Heart left ventricle (tissue), 13 donors: ENCODE measurements around the gene CCDC112.

Experiments used
- POLR2A ChIP-seq, 2 donors: fragments of 450-650 bp; IDR thresholded peaks; one replicate each; pipeline ENCODE4 v1.6.1; 2017; ENCODE audit warnings: antibody characterized with exemption in 2 of 2, mild to moderate bottlenecking in 2 of 2, moderate library complexity in 2 of 2
- TF ChIP-seq, protein P1 (sequence below), 12 donors: fragments of 200-600 bp; sonication (generic) in 4 of 12; IDR thresholded peaks; one replicate each; pipeline versions ENCODE4 v1.5.0 to v1.8.0; 2018 to 2022; ENCODE audit warnings: antibody characterized with exemption in 12 of 12, mild to moderate bottlenecking in 5 of 12
- donor health status: ischemic (EF 13 %, LVEDD 7.1; RV severe dilation, severe dysfunction).
- donor health status: DM: no; HTN: yes; CAD: no.
- donor health status: DM: no; HTN: no; CAD: no.
- donor health status: ischemic (EF 25% LVEDD 6.9; RV normal size, moderate dysfunction).
- donor health status: ischemic (EF 25% LVEDD 5.7; RV mildly dilated, moderate dysfunction).
- donor health status: ischemic (EF 35%, LVEDD 5.7; RV mildly dilated, moderate dysfunction).
- donor health status: nonischemic (EF 11% LVEDD 7.7; RV severe dilation, severe dysfunction).
- donor health status: DM: yes; HTN: yes; CAD: no.
- donor health status: PGD.
- donor health status: ischemic (EF 29% LVEDD 5.4; RV normal size, mild dysfunction).
- donor health status: nonischemic (EF 23%, LVEDD 6.1; RV moderate dilation, normal function).

DNA sequence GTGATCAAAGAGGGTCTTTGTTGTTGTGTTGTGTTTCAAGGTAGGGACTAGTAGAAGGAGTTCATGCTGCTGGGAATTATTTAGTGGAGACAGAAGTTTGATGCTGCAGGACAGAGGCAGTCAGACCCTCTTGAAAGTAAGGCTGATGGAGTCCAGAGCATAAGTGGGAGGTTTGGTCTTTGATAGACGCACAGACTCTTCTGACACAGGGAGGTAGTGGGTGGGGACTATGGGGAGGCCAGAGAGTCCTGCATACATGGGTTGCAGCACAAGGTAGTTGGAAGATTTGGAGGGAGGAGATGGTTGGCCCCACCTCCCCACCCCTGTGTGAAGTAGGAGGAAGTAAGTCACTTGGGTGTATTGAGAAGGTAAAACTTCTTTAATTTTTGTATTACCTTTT is 2.4 kb upstream of the CCDC112 start:
- no peak for TF ChIP-seq POLR2A (IDR thresholded peaks at IDR 0.05)
- TF ChIP-seq, protein P1, sequence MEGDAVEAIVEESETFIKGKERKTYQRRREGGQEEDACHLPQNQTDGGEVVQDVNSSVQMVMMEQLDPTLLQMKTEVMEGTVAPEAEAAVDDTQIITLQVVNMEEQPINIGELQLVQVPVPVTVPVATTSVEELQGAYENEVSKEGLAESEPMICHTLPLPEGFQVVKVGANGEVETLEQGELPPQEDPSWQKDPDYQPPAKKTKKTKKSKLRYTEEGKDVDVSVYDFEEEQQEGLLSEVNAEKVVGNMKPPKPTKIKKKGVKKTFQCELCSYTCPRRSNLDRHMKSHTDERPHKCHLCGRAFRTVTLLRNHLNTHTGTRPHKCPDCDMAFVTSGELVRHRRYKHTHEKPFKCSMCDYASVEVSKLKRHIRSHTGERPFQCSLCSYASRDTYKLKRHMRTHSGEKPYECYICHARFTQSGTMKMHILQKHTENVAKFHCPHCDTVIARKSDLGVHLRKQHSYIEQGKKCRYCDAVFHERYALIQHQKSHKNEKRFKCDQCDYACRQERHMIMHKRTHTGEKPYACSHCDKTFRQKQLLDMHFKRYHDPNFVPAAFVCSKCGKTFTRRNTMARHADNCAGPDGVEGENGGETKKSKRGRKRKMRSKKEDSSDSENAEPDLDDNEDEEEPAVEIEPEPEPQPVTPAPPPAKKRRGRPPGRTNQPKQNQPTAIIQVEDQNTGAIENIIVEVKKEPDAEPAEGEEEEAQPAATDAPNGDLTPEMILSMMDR (IDR thresholded peaks at IDR 0.05): no peak
